C1 segment of cervical spinal cord (tissue), 14 donors: Measurements from ENCODE around the gene SLC66A2.

ENCODE experiments used
- DNase-seq, 14 donors: peaks; one replicate each; lab custom pipeline; 2025; lab: John Stamatoyannopoulos, UW

Gene SLC66A2

DNA sequence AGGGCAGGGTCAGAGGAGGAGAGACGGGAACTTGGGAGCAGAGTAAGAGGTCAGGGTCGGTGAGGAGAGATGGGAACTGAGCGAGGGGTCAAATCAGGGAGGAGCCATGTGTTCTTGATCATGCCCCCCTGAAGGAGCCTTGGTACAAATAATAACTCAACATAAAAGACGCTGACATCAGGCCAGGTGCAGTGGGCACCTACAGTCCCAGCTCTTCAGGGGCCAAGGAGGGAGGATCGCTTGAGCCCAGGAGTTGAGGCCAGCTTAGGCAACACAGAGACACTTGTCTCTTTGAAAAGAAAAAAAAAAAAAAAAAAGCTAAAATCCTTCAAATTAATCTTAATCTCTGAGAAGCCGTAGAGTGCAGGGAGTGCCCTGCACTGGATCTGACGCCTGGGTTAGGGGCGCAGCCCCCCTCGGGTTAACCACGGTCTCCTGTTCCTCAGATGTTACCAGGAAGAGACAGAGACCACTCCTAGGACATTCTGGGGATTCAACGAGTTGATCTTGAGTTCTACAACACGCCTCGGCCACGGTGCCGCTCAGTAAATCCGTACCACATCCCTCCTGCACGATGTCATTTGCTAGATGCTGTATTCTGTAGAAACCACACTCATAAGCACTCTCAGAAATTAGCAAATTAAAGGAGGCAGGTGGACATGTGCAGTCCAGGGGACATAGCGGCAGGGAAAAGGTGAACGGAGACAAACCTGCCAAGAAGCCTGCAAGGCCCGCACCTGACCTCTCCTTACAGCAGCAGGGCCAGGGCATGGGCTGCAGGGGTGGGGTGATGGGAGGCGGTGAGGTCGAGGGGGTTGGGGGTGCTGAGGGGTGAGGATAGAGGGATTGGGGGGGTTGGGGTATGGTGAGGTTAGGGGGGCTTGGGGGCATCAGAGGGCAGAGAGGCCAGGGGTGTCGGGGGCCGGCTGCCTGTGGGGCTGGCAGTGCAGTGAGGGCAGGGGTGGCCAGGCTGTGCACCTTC lies 29.2 kb downstream of the SLC66A2 start:
- no peak for DNase-seq

DNA sequence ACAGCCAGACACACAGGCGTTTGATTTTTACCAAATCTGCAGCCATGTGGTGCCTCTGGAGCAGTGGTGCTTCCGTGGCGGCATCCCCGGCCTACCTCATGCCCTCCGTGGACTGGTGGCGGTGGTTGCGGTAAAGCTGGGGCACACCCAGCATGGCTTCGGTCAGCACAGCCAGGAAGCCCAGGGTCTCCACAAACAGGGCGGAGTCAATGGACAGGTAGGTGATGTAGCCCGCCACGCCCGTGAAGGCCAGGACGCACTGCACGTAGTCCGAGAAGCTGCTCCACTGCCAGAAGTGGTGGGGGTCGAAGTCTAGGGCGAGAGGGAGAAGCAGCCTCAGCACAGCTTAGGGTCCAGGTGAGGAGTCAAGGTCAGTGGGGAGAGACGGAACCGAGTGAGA lies 32.4 kb downstream of the SLC66A2 start:
- DNase-seq: no peak

GRCh38 chr18:79918615-79919011 lies 32.8 kb downstream of the SLC66A2 start:
- DNase-seq: no peak

- DNase-seq: no peak
Measured at GRCh38 chr18:79917853-79918614, 33.4 kb downstream of the SLC66A2 start.

DNA sequence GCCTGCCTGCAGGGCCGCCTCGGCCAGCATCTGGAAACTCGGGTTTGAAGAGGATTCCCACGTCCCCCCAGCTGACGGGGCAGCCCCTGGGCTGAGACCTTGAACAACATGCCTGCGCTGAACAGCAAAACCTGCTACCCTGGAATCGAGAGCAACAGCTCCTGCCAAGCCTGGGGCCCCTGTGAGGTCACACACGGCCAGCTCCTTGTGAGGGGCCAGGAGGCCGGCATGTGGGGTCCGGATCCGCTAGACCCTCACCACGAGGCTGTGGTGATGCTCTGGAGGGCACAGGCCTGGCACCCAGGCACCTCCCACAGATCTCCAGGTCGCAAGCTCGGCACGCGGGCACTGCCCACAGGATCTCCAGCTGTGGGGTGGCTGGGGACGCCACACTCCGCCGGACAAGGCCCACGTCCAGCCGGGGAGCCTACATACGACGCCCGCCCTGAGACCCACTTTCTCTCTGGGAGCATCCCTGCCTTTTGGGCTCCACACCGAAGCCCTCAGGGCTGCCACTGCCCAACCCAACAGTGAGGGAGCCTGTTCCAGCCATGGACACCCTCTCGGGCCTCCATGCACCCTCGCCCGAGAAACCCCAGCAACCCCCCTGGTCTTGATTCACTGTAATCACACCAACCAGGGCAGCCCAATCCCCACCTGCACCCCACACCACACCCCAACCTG lies 34.1 kb downstream of the SLC66A2 start:
- no peak for DNase-seq

GRCh38 chr18:79916546-79917168 lies 34.8 kb downstream of the SLC66A2 start:
- DNase-seq: no peak

GRCh38 chr18:79916128-79916494 lies 35.3 kb downstream of the SLC66A2 start:
- no peak for DNase-seq

GRCh38 chr18:79915161-79916127 lies 36.0 kb downstream of the SLC66A2 start:
- no peak for DNase-seq

DNA sequence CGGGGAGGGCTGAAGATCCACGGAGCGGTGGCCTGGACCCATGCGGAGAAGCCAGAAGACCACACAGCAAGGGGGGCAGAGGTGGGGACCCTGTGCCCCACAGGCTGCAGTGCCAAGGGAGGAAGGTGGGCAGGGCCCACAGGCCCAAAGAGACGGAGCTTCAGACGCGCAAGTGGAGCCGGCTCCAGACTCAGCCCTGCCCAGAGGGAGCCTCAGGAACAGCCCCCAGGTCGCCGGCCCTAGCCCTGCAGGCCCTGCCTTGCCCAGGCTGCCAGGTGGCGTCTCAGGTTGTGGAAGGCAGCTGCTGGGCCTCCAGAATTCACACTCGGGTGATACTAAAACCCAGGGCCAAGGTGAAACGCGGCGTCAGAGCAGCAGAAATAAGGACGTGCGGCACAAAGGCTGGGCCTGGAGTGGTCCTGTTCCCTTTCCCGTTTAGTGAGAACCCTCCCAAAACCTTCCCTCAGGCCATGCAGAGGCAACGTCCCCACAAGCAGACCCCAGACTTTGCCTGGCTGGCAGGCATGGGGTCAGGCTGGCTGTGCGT lies 36.8 kb downstream of the SLC66A2 start:
- no peak for DNase-seq

GRCh38 chr18:79912994-79913831 lies 38.2 kb downstream of the SLC66A2 start:
- no peak for DNase-seq

DNA sequence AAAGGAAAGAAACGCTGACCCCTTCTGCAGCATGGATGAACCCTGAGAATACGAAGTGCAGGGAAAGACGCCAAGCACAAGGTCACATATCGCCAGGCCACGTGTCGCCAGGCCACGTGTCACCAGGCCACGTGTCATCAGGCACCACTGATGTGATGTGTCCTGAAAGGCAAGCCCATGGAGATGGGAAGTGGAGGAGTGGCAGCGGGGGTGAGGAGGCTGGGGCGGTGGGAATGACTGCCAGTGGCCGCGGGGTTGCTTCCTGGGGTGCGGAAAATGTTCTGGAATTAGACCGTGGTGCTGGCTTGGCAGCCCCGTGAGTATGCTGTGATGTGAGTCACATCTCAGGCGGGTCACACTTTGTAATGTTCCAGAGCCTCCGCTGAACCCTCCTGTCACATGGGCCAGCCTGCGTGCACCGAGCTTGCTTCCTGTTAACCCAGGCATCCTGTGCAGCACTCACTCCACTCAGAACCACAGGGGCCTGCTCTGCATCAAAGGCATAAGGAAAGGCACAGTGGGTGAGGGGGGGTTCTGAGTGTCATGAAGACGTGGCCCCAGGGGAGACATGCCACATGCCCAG lies 39.0 kb downstream of the SLC66A2 start:
- peak in 2 of 14 donors; percentile 39 to 47 for DNase-seq

GRCh38 chr18:79911344-79912270 lies 39.8 kb downstream of the SLC66A2 start:
- peak in 1 of 14 donors; percentile 37 for DNase-seq

DNA sequence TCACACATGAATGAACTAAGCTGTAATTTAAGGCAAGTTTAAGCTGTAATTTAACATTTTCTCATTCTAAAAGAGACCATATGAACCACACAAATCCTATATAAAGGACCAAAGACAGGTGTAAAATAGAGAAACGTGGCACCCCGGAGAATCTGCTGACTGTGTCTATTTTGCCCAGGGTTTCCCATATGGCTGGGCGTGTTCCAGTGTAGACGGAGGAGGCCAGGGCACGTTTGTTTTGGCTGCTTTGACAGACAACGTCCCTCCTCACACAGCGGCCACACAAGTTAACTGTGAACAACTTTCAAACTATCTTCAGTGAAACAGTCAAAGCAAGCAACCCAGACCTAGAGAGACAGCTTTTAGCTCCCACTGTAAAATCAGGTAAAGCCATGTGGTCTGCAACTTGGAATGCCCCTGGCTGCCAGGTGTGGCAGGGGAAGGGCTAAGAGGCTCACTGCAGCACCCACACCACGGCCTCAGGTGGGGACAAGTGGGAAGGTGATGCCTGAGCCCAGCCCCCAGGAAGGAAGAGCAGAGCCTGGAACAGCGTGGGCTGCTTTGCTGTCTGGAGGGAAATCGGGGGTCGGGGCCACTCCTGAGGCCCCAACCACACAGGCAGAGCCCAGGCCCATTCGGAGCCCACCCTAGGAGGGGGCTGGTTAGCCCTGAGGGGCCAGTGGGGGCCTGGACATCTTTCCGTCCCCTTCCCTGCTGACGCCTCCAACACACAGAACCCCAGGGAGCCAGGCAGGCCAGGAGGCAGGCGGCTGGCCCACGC lies 40.7 kb downstream of the SLC66A2 start:
- no peak for DNase-seq

- no peak for DNase-seq
Measured at GRCh38 chr18:79906706-79907105, 44.7 kb downstream of the SLC66A2 start.

GRCh38 chr18:79905993-79906392 lies 45.5 kb downstream of the SLC66A2 start:
- no peak for DNase-seq

DNA sequence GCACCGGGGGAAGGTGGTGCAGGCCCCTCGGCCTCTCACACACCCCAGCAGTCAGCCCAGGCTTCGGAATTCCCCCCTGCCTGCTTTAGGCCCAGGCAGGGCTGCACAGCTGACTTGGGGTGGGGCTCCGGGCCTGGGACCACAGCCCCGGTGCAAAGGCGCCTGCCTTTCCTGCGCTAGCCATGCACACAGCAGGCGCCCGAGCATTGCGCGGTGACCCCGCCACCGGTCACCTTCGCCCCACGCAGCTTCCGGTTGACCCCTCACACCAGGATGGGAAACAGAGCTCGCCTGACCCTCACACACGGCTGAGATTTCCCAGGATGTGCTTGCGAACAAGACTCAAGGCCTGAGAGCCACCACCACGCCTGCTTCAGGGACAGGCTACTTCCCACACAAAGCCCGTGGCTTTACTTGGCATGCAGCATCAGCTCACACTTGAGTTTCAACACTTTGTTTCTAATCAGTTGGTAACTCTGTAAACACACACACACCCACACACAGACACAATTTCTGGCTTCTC lies 46.0 kb downstream of the SLC66A2 start:
- DNase-seq: no peak
